ENCODE results near the gene CARD9.

CARD9 gene

DNA sequence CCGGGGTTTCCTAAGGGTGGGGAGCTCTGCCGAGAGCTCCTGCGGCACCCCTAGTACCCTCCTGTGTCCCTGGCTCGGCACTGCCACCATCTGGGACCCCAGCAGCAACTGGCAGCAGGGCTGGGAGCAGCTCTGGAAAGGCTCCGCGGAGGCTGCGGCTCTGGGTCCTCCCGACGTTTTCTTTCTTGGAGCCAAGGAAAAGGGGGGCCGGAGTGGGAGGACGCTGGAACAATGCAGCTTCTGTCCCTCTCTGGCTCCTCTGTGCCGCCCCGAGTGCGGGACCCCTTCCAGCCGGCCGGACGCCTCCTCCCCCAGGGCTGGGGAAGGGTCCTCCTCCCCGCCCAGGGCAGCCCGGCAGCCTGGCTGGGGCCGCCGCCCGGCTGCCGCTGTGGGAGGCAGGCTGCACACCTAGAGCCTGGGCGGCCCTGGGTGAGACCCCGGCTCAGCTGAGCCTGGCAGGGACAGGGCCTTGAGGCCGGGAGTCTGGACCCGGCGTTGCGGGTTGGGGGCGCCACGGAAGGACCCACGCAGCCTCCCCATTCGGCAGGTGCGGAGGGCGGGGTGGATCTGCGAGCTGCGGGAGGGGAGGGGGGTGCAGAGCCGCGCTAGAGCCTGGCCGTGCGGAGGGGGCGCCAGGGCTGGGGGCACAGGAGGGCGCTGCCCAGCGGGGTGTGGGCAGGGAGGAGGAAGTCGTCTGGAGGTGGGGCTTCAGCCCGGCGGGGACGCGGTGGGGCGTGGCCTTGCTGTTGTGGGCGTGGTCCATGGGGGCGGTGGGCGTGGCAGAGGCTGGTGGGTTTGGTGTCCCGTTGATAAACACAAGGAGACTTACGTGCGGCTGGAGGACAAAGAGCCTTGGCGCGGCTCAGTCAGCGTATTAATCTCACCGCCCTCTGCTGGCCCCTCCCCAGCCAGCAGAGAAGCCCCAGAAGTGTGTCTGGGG, 31.0 kb downstream of the CARD9 start:
- H3K4me1 ChIP-seq: peaks cover 28 to 80% (median 63%) of the 10 kb centered on the region in 10 experiments
- H3K36me3 ChIP-seq: peaks cover 13 to 75% (median 46%) of the 10 kb centered on the region in 11 experiments; a peak in 21 of 22 replicates
- peaks cover 0 to 99% (median 85%) of the 10 kb centered on the region in 11 experiments; a peak in 18 of 22 replicates for H4K20me1 ChIP-seq
- H3K4me2 ChIP-seq: peak overlapping the region; percentile 69 to 95 (median 84)
- H3K27ac ChIP-seq: peak overlapping the region in 9 of 11 experiments; percentile 24 to 56 (median 47); a peak in 12 of 22 replicates
- H3K9me3 ChIP-seq (replicated peaks in 1 of 11): no peaks in the 10 kb centered on the region
- peak overlapping the region in 5 of 10 experiments; percentile 20 to 56 (median 43); a peak in 8 of 20 replicates for H3K4me3 ChIP-seq
- peak overlapping the region; percentile 30 to 59 (median 50); a peak in 15 of 22 replicates for H3K9ac ChIP-seq
- TF ChIP-seq Cebpa-rat (IDR thresholded peaks at IDR 0.05): no peak
- no peaks in the 10 kb centered on the region for H3K27me3 ChIP-seq

DNA sequence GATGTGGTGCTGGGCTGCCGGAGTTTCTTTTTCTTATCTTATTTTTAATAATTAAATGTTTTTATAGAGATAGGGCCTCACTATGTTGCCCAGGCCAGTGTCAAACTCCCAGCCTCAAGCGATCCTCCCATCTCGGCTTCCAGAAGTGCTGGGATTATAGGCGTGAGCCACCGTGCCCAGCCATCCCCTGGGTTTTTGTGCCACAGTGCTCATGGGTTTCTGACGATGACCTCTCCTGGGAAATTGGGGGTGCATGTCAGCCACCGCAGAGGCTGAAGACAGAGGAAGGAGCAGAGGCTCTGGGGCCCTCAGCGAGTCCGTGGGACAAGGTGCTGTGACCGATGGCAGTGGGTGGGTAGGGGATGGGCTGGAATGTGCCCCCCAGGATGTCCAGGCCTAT, 31.7 kb downstream of the CARD9 start:
- Histone ChIP-seq H3K9ac (peak overlapping the region in 9 of 11 experiments; percentile 30 to 59 (median 47); a peak in 13 of 22 replicates), H4K20me1 (peaks cover 0 to 99% (median 84%) of the 10 kb centered on the region in 11 experiments; a peak in 18 of 22 replicates), H3K36me3 (peaks cover 16 to 78% (median 53%) of the 10 kb centered on the region in 11 experiments; a peak in 21 of 22 replicates), H3K9me3 (replicated peaks in 1 of 11) (no peaks in the 10 kb centered on the region), H3K4me3 (no peak overlapping the region), H3K4me2 (peak overlapping the region; percentile 69 to 95 (median 84)), H3K27me3 (no peaks in the 10 kb centered on the region), H3K4me1 (peaks cover 28 to 80% (median 66%) of the 10 kb centered on the region in 10 experiments), H3K27ac (peak overlapping the region in 2 of 11 experiments; percentile 40 to 43; a peak in 3 of 22 replicates)
- no peak for TF ChIP-seq Cebpa-rat (IDR thresholded peaks at IDR 0.05)

DNA sequence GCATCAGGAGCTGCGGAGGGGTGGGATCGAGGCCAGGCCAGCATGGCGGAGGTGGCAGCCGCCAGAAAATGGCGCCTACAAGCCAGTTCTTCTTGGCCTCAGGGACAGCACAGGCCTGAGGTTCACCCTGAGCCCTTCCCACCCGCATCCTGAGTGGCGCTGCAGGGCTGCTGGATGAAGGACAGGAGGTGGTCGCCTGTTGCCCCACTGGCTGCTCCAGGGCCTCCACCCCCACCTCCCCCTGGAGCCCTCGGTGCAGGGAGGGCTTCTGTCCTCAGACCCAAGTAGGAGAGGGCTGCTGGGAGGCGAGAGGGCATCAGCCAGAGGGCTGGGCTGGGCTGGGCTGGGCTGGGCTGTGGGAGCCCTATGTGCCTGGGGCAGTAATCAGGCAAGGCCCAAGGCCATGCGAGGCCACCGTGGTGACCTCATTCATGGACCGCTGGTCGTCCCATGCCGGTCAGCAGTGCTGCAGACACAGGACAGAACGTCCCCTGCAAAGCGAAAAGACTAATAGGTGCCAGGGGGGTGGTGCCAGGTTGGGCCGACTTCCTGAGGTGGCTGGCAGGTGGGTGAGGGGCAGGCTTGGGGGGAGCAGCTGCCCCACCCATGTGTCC, 32.3 kb downstream of the CARD9 start:
- TF ChIP-seq Cebpa-rat (IDR thresholded peaks at IDR 0.05): no peak
- H3K4me3 ChIP-seq: no peak overlapping the region
- peak overlapping the region in 10 of 11 experiments; percentile 69 to 90 (median 84); a peak in 19 of 22 replicates for H3K4me2 ChIP-seq
- H3K27me3 ChIP-seq: no peaks in the 10 kb centered on the region
- H3K4me1 ChIP-seq: peaks cover 28 to 76% (median 66%) of the 10 kb centered on the region in 10 experiments
- peak overlapping the region in 1 of 11 experiments; percentile 40; a peak in 2 of 22 replicates for H3K27ac ChIP-seq
- peaks cover 0 to 99% (median 82%) of the 10 kb centered on the region in 11 experiments; a peak in 18 of 22 replicates for H4K20me1 ChIP-seq
- H3K9ac ChIP-seq: peak overlapping the region in 5 of 11 experiments; percentile 44 to 57 (median 47); a peak in 7 of 22 replicates
- peaks cover 16 to 78% (median 59%) of the 10 kb centered on the region in 11 experiments; a peak in 21 of 22 replicates for H3K36me3 ChIP-seq
- H3K9me3 ChIP-seq (replicated peaks in 1 of 11): no peaks in the 10 kb centered on the region

DNA sequence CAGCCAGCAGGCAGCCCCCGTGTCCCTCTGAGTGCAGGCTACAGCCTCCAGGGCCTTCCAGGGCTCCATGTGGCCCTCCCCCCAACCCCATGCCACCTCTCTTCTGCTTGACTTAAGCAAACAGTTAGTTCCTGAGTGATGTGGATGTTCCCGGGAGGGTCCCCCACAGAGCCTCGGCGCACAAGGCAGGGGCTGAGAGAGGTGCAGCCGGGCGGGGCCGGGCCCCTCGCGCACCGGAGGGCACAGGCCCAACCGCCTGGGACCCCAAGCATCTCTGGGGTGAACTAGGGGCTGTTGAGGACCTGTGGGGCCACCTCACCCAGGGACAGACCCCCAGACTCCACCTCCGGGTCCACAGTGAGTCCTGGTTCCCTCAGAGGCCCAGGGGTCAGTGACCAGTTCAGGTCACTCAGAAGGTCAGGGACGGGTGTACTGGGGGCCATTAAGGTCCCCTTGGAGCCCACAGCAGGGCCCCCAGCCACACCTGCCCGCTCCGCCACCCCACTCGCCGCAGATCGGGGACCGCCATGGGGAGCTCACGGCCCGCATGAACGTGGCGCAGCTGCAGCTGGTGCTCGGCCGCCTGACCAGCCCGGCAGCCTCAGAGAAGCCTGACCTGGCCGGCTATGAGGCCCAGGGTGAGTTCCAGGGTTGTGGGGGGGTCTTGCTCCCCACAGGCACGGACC, 33.0 kb downstream of the CARD9 start:
- Histone ChIP-seq H3K9ac (peak overlapping the region in 5 of 11 experiments; percentile 12 to 51 (median 44); a peak in 2 of 22 replicates), H3K27me3 (no peaks in the 10 kb centered on the region), H3K4me1 (peaks cover 28 to 73% (median 66%) of the 10 kb centered on the region in 10 experiments), H3K4me3 (no peak overlapping the region; a peak in 1 of 20 replicates), H3K4me2 (peak overlapping the region; percentile 57 to 89 (median 82)), H3K36me3 (peaks cover 16 to 78% (median 61%) of the 10 kb centered on the region in 11 experiments; a peak in 21 of 22 replicates), H4K20me1 (peaks cover 0 to 99% (median 79%) of the 10 kb centered on the region in 11 experiments; a peak in 18 of 22 replicates), H3K9me3 (replicated peaks in 1 of 11) (no peaks in the 10 kb centered on the region), H3K27ac (peak overlapping the region in 1 of 11 experiments; percentile 34; a peak in 1 of 22 replicates)
- no peak for TF ChIP-seq Cebpa-rat (IDR thresholded peaks at IDR 0.05)

DNA sequence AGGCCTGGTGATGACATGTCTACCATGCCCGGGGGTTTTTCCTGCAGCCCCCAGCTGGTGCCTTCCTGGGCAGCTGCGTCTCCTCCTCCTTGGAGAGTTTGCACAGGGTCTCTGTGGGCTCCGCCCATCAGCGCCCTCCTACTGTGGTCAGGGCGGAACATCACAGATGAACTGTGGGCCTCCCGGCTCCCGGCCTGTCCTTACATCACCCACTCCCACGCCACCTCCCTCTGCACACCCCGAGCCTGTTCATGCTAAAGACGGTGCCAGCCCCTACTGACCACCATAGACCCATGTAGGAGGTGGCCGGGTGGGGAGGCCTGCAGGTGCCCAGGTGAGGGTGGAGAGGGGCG, 33.5 kb downstream of the CARD9 start:
- Histone ChIP-seq H3K27ac (peak overlapping the region in 1 of 11 experiments; percentile 34; a peak in 1 of 22 replicates), H3K9me3 (replicated peaks in 1 of 11) (no peaks in the 10 kb centered on the region), H3K4me1 (peaks cover 28 to 73% (median 66%) of the 10 kb centered on the region in 10 experiments), H3K36me3 (peaks cover 16 to 81% (median 62%) of the 10 kb centered on the region in 11 experiments; a peak in 21 of 22 replicates), H3K4me3 (no peak overlapping the region; a peak in 1 of 20 replicates), H3K27me3 (no peaks in the 10 kb centered on the region), H3K9ac (peak overlapping the region in 6 of 11 experiments; percentile 12 to 51 (median 34); a peak in 3 of 22 replicates), H4K20me1 (peaks cover 0 to 99% (median 79%) of the 10 kb centered on the region in 11 experiments; a peak in 18 of 22 replicates), H3K4me2 (peak overlapping the region; percentile 57 to 89 (median 82))
- no peak for TF ChIP-seq Cebpa-rat (IDR thresholded peaks at IDR 0.05)

DNA sequence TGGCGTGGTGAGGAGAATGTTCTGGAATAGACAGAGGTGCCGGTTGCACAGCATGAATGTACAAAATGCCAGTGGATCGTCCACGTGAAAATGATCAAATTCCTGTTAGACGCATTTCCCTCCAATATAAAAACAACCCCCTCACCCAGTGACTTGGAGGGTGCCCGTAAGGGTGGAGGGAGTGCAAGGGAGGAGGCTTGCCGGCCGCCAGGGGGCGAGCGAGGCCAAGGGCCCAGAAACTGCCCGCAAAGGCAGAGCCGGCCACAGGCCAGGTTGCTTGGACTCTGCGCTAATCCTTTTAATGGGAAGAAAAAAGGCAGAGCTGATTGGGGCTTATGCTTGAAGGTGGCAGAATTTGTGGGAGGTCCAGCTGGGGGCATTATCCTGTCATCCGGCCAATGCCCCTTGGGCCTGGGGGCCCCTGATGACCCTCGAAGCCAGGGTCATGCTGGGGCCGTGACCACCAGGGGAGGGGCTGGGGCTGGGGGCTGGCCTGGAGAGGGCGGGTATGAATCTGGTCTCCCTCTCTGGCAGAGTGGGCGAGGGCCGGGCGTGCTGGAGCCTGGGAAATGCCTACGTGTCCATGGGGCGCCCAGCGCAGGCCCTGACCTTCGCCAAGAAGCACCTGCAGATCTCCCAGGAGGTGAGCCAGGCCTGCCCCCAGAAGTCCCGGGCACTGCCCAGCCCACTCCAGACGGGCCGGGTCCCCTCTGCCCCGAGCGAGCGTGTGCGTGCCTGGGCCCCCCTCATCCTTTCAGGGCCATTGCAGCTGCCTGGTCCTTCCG, 34.1 kb downstream of the CARD9 start:
- Histone ChIP-seq H3K36me3 (peaks cover 16 to 81% (median 67%) of the 10 kb centered on the region in 11 experiments; a peak in 21 of 22 replicates), H4K20me1 (peaks cover 0 to 99% (median 80%) of the 10 kb centered on the region in 11 experiments; a peak in 18 of 22 replicates), H3K9ac (peak overlapping the region in 7 of 11 experiments; percentile 18 to 60 (median 38); a peak in 5 of 22 replicates), H3K9me3 (replicated peaks in 1 of 11) (no peaks in the 10 kb centered on the region), H3K4me3 (no peak overlapping the region; a peak in 1 of 20 replicates), H3K4me2 (peak overlapping the region; percentile 57 to 89 (median 82)), H3K27ac (peak overlapping the region in 2 of 11 experiments; percentile 13 to 32; a peak in 1 of 22 replicates), H3K27me3 (no peaks in the 10 kb centered on the region), H3K4me1 (peaks cover 28 to 73% (median 66%) of the 10 kb centered on the region in 10 experiments)
- TF ChIP-seq Cebpa-rat (IDR thresholded peaks at IDR 0.05): no peak

DNA sequence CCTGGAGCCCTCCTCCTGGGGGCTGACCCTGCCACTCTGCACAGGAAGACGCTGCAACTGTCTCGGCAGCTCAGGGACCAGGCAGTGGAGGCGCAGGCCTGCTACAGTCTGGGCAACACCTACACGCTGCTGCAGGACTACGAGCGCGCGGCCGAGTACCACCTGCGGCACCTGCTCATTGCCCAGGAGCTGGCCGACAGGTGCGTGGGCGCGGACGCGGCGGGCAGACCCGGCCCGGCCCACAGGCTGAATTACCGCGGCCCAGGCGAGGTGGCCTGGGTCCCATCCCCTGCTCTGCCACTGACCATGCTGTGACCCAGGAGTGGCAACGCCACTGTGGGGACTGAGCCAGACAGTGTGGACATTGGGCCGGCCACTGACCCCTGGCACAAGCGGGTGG, 35.0 kb downstream of the CARD9 start:
- Histone ChIP-seq H4K20me1 (peaks cover 0 to 100% (median 85%) of the 10 kb centered on the region in 11 experiments; a peak in 18 of 22 replicates), H3K27ac (0 out of 22 replicates have a peak overlapping the region, but pooled peaks of 1 of the 11 experiments have one; percentile 22), H3K4me2 (peak overlapping the region in 8 of 11 experiments; percentile 42 to 84 (median 82); a peak in 14 of 22 replicates), H3K36me3 (peaks cover 16 to 84% (median 72%) of the 10 kb centered on the region in 11 experiments; a peak in 21 of 22 replicates), H3K4me1 (peaks cover 27 to 70% (median 64%) of the 10 kb centered on the region in 10 experiments), H3K9ac (peak overlapping the region in 6 of 11 experiments; percentile 9 to 60 (median 38); a peak in 6 of 22 replicates), H3K27me3 (no peaks in the 10 kb centered on the region), H3K4me3 (no peak overlapping the region), H3K9me3 (replicated peaks in 1 of 11) (no peaks in the 10 kb centered on the region)
- TF ChIP-seq Cebpa-rat (IDR thresholded peaks at IDR 0.05): no peak

Measured in BLaER1 treated with 17β-estradiol and CSF1 and Interleukin-3, amounts not matched to agents 10 nM and 100 nM (cell line).